ENCODE results near the gene PLAU. TPM values are rescaled to one million over a fixed set of nuclear protein-coding genes. Genes with fewer than 3 reads are reported as not detected.

PLAU gene
- total RNA-seq, 2 experiments from 2014 or later, result not detected

DNA sequence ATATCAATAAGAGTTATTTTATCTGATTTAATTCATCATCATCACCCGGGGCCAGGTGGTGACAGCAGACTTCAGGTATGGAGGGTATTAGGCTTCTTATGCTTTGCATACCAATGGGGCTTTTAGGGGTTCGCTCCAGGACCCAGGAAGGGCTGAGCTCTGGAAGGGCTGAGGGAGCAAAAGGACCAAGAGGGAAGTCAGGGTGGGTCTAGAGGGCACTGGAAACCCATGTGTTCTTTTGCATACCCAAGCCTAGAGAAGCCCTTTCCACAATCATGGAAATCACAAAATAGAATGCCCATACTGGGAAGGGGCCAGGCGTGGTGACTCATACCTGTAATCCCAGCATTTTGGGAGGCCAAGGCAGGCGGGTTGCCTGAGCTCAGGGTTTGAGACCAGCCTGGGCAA lies 56.1 kb downstream of the PLAU start:
- POLR2A ChIA-PET, result interaction anchor here (0.6 kb wide), 1 partner anchor 24 kb away, joined by 3 read pairs; no protein-coding TSS in a partner anchor

More for the DNA sequence above, 56.1 kb downstream of the PLAU start:
- Histone ChIP-seq H3K27ac (ENCODE audit: low read depth in 1 of 2, low read length in 2 of 2) (no peak overlapping the region), H3K4me3 (ENCODE audit: low read length) (no peak overlapping the region), H3K36me3 (ENCODE audit: insufficient read depth, low read length) (no peaks in the 10 kb centered on the region), H3K9me3 (ENCODE audit: control insufficient read depth in 1 of 2, insufficient read depth in 1 of 2, low read length in 2 of 2) (no peaks in the 10 kb centered on the region), H3K27me3 (ENCODE audit: control insufficient read depth in 1 of 2, insufficient read depth in 2 of 2, low read length in 2 of 2) (no peaks in the 10 kb centered on the region), H3K4me1 (ENCODE audit: insufficient read depth, low read length) (no peaks in the 10 kb centered on the region)
- Mint-ChIP-seq H3K4me1 (ENCODE audit: low read depth) (peaks cover 5% of the 10 kb centered on the region), H3K27ac (no peak overlapping the region), H3K27me3 (no peaks in the 10 kb centered on the region), H3K9me3 (no peaks in the 10 kb centered on the region), H3K4me3 (no peak overlapping the region), H3K36me3 (ENCODE audit: low read depth) (no peaks in the 10 kb centered on the region)
- intact Hi-C loops (cut with DNase I, micrococcal nuclease), result no loop called here
- no peak for ATAC-seq (ENCODE audit: poor library complexity)
- CTCF ChIA-PET, result interaction anchor here (0.8 to 1.3 kb wide), 2 partner anchors 10 to 26 kb away, joined by 3 to 4 read pairs; no protein-coding TSS in a partner anchor
- DNase-seq, result no peak
- no peak for TF ChIP-seq CTCF (IDR thresholded peaks at IDR 0.05)

Other genes with a start within 250 kb of the PLAU start
- gene AGAP5, start 213.0 kb upstream of the PLAU start, total RNA-seq, result 1 to 10 TPM; 4.9 to 5.1 TPM
- gene SEC24C, start 166.8 kb upstream of the PLAU start, total RNA-seq, result 10 to 100 TPM; 52.0 to 54.2 TPM
- 1 to 10 TPM; 6.3 to 6.8 TPM for gene CHCHD1, start 129.1 kb upstream of the PLAU start, total RNA-seq
- 10 to 100 TPM; 66.4 to 70.7 TPM for gene ZSWIM8, start 125.5 kb upstream of the PLAU start, total RNA-seq
- gene NDST2, start 99.5 kb upstream of the PLAU start, total RNA-seq, result 100 to 1,000 TPM; 121 to 135 TPM
- 10 to 100 TPM; 34.4 to 38.4 TPM for gene CAMK2G, start 36.6 kb upstream of the PLAU start, total RNA-seq
- 10 to 100 TPM; 18.5 to 19.7 TPM for gene VCL, start 87.0 kb downstream of the PLAU start, total RNA-seq
- 10 to 100 TPM; 14.8 to 17.6 TPM for gene AP3M1, start 239.7 kb downstream of the PLAU start, total RNA-seq
- 10 to 100 TPM; 15.3 to 17.6 TPM for gene ADK, start 240.1 kb downstream of the PLAU start, total RNA-seq